Mammary epithelial cell (primary cell): Measurements from ENCODE around the gene BTF3.

Source experiments
- EZH2 ChIP-seq: IDR thresholded peaks from 2 replicates; pipeline ENCODE4 v1.6.1; 2012; ENCODE audit warnings: low read length, inconsistent platforms, borderline replicate concordance
- TF ChIP-seq, protein P1 (sequence below), 2 donors: IDR thresholded peaks in 1 of 2; conservative IDR thresholded peaks in 1 of 2; 2 replicates each; pipeline ENCODE4 v1.5.1; 2011 to 2012; ENCODE audit warnings: inconsistent platforms in 2 of 2, low read length in 2 of 2, mild to moderate bottlenecking in 2 of 2, control low read depth in 1 of 2, low read depth in 1 of 2; ENCODE audit not compliant: insufficient read depth in 1 of 2; ENCODE audit errors: extremely low read depth in 1 of 2

GRCh38 chr5:73469878-73470277 lies 28.4 kb upstream of the BTF3 start:
- TF ChIP-seq, protein P1, sequence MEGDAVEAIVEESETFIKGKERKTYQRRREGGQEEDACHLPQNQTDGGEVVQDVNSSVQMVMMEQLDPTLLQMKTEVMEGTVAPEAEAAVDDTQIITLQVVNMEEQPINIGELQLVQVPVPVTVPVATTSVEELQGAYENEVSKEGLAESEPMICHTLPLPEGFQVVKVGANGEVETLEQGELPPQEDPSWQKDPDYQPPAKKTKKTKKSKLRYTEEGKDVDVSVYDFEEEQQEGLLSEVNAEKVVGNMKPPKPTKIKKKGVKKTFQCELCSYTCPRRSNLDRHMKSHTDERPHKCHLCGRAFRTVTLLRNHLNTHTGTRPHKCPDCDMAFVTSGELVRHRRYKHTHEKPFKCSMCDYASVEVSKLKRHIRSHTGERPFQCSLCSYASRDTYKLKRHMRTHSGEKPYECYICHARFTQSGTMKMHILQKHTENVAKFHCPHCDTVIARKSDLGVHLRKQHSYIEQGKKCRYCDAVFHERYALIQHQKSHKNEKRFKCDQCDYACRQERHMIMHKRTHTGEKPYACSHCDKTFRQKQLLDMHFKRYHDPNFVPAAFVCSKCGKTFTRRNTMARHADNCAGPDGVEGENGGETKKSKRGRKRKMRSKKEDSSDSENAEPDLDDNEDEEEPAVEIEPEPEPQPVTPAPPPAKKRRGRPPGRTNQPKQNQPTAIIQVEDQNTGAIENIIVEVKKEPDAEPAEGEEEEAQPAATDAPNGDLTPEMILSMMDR (conservative IDR thresholded peaks at IDR 0.05 in 1 of 2, IDR thresholded peaks at IDR 0.05 in 1 of 2; ENCODE audit: extremely low read depth in 1 of 2, insufficient read depth in 1 of 2, low read depth in 1 of 2, low read length in 2 of 2), result no peak
- TF ChIP-seq EZH2, result no peak
